HUDEP-2 (cell line): ENCODE measurements around the gene ACACB.

Experiments used
- DNase-seq, 76 experiments: peaks; one replicate each; lab custom pipeline; 2025; ENCODE audit not compliant: unreplicated experiment in 76 of 76; lab: John Stamatoyannopoulos, UW

Gene ACACB

DNA sequence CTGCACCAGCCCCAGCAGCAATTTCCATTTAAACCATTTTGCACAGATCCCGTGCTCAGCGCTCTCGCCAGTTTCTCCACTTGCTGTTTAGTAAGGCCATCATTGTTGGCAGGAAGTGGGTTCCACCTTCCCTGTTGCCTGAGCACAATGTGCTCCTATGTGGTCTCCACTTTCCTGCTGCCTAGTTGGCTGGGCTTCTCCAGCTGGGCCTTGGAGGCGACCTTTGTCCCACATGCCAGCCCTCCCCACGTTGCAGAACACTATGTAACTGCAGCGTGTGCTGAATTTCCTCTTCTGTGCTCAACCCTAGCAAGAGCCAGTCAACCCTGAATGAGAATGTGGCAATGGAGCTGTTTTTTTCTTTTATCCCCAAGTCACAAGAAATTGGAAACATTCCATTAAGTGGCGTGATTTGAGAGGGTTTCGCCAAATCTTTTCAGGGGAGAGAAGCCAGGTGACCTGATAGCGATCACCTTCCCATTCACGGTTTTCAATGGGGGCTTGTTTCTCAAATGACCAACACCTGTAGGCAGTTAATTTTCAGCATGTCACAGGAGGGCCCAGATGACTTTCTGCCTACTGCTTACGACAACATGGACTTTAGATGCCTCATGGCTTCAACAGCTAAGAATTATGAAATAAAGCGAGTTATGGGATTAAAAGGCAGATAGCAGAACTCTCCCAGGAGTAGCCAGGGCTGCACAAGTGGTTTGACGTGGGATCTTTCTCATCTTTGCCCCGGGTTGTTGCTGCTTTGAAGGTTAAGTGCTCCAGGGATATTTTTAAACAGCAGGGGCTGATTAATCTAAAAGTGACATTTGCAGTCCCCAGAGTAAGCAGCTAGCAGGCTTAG is at the start of gene ACACB:
Gene ACACB, plus strand, starts transcription at position 830 of the 853 bp plus-strand sequence. CDS start 22,819 bp downstream, outside the sequence.
- DNase-seq = no peak

DNA sequence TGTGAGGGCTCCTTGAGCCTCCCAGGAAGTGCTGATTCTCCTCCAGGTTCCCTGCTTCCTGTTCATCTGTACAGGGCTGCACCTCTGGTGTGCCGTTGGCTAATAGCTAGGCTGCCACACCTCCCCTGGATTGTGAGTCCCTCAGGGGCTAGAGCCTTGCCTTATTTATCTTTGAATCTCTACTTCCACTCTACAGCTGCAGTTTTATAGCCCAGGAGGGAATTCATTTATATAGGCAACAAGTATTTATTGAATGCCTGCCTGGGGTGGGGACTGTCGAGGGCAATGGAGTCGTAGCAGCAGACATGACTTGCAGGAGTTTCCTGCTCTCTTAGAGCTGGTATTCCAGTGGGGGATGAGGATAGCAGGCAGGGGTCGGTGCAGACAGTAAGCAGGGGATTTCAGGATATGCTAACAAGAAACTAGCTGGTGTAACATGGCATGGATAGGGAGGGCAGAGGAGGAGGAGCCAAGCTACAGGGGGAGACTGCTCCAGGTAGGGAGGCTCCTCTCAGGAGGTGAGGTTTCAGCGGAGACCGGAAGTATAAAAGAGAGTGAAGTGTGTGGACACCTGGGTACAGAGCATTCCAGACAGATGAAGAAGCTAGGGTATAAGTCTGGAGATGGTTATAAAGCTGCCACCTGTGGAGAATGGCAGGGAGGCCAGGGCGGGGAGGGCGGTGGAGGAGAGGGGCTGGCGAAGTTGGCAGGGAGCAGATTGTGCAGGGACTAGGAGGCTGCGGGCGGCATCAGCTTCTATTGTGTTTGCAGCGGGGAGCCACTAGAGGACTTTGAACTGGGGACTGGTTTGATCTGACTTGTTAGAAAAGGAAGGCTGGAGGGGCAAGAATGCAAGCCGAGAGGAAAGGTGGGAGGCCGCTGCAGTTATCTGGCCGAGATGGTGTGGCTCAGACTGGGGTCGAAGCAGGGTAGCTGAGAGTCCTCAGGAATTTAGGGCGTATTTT is 46.8 kb upstream of the ACACB start:
- no peak for DNase-seq

DNA sequence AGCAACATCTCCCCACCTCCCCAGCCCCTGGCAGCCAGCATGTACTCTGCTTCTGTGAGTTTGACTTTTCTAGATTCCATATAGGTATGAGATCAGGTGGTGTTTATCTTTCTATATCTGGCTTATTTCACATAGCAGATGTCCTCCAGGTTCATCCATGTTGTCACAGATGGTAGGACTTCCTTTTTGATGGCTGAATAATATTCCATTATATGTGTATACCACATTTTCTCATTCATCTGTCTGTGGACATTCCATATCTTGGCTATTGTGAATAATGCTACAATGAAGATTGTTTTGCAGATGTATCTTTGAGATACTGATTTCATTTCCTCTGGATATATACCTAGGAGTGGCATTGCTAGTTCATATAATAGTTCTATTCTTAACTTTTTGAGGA is 41.5 kb upstream of the ACACB start:
- DNase-seq = no peak

DNA sequence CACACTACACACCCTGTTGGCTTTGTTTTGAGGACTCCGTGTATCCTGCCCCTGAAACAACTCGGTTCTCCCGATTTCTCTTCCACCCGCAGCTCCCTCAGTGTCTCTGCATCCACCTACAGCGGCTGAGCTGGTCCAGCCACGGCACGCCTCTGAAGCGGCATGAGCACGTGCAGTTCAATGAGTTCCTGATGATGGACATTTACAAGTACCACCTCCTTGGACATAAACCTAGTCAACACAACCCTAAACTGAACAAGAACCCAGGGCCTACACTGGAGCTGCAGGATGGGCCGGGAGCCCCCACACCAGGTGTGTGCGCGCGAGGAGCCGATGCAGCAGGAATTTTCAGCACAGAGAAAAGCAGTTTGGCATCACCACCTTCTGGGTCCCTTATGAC is 33.6 kb upstream of the ACACB start:
- no peak for DNase-seq

DNA sequence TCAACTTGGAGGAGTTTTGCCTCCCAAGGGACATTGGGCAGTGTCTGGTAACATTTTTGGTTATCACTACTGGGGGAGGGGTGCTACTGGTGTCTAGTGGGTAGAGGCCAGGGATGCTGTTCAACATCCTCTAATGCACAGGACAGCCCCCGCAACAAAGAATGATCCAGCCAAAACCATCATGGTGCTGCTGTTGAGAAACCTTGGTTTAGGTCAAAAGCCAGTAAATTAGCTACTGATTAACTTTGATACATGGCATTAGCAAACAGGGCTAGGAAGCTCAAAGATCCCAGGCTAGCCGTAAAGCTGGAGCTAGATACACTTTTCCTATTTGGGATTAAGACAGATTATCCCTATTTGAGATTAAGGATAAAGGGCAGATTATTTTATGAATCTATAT is 32.0 kb upstream of the ACACB start:
- no peak for DNase-seq

DNA sequence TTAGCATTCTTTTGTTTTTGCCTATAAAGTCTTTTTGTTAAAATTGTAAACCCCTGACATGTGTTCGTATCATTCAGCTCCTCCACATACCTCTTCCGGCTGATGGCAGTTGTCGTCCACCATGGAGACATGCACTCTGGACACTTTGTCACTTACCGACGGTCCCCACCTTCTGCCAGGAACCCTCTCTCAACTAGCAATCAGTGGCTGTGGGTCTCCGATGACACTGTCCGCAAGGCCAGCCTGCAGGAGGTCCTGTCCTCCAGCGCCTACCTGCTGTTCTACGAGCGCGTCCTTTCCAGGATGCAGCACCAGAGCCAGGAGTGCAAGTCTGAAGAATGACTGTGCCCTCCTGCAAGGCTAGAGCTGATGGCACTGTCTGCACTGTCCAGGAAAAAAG is 30.8 kb upstream of the ACACB start:
- no peak for DNase-seq

DNA sequence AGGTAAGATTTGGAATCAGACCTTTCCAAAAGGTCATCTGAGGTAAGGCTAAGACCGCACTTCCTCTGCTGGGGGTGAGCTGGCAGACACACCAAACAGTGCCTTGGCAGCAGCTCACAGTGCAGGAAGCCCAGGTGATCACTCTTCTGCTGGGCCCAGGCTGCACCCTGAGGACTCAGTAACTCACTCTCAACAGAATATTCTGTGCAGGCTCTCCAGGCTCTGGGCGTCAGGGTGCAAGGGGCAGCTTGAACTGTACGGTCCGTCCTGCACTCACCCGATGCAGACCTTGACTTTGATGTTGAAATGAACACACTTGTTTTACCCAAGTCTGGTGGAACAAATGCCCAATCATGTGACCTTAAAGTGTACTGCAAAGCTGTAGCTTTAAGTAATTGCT is 29.1 kb upstream of the ACACB start:
- DNase-seq = no peak

DNA sequence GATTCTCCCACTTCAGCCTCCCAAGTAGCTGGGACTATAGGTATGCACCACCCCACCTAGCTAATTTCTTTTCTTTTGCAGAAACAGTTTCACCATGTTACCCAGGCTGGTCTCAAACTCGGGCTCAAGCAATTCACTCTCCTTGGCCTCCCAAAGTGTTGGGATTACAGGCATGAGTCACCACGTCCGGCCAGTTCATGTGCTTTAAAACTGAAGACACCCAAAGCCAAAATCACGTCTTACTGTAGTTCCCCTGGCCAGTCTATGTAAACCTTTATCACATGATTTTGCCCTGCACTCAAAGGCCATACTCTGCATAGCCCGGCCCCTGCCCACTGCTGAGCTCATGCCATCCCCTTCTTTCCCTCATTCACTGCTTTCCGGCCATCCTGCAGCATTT is 27.6 kb upstream of the ACACB start:
- no peak for DNase-seq

DNA sequence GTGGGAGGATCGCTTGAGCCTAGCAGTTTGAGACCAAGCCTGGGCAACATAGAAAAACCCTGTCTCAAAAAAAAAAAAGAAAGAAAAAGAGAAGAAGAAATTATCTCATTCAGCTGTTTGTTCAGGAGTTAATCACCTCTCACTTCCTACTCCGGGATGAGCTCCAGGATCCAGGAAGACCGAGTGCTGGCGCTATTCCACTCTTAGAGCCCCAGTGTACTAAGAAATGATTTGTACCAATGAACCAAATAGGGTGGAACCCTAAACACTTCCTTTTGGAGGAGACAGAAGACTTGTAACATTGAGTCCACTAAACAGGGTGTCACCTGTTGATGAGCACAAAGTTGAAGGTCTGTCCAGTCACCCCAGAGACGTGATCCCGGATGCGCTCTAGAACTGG is 26.7 kb upstream of the ACACB start:
- no peak for DNase-seq

DNA sequence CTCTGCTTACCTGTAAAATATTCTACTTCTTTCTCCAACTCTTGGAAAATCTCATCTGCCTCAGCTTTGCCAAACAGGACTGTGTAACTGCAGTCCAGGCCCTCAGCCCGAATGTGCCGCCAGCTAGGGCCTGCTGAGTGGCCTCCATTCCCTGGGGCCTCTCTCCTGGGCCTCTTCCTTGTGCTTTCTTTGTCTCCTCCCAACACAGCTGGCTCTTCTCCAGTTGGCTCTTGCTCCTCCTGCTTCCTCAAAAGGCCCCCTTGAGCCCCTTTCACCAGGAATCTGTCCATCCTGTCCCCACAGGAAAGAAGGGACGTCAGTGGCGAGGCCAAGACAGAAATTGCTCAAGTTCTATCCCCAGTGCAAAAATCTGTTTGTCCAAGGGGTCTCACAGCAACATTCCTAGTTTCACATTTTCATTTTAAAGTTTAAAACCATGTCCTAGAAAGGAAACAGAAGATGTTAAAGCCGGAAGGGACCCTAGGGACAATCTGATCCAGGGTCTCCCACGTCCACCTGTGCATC is 23.8 kb upstream of the ACACB start:
- peak in 24 of 76 experiments; percentile 2 to 28 (median 8) for DNase-seq

DNA sequence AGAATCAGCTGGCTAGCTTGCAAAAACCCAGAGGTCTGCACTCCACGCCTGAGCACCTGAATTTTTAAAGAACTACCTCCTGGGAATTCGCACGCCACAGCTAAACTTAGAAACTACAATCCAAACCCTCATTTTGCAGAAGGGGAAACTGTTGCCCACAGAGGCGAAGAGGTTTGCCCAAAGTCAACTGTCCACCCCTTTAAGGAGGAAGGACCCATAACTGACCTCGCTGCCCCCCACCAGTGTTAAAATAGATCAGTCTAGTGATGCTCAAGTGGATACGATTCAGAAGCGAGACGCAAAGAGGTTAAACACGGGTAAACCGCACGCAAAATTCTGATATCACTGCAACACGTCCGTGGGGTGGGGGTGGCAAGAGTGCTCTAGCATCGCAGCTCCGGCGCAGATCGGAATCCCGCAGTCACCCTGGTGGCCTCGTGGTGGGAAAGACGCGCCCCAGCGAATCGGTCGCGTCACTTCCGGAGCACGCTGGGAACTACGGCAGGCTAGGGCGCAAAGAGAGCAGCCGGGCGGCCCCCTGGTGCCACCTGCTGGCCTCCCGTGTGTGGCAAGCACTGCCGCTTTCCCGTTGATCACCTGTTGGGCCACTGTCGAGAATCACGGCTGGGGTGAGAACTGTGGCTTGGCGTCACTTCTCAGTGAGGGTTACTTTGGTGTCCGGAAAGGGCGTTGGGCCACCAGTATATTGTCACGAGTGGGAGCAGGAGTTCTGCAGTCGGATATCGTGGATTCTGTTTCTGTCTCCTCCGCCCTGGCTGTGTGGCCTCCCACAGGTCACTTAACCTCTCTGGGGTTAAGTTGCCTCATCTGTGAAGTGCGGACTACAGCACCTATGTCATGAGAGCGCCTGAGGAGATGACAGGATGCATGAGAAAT is 23.1 kb upstream of the ACACB start, which contains the start of gene ALKBH2:
Gene ALKBH2, minus strand, starts transcription at position 451 of the 897 bp plus-strand sequence. CDS start 686 bp downstream, outside the sequence.
- peak in 74 of 76 experiments; percentile 13 to 94 (median 85) for DNase-seq

DNA sequence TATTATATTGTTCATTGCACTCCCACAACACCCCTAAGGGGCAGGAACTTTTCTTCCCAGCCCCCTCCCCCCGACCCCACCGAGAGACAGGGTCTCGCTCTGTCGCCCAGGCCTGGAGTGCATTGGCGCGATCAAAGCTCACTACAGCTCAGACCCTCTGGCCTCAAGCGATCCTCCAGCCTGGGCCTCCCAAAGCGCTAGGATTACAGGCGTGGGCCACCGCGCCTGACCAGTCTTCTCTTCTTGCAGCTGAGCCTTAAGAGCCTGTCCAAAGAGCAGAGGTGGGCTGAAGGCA is 19.3 kb upstream of the ACACB start:
- no peak for DNase-seq

DNA sequence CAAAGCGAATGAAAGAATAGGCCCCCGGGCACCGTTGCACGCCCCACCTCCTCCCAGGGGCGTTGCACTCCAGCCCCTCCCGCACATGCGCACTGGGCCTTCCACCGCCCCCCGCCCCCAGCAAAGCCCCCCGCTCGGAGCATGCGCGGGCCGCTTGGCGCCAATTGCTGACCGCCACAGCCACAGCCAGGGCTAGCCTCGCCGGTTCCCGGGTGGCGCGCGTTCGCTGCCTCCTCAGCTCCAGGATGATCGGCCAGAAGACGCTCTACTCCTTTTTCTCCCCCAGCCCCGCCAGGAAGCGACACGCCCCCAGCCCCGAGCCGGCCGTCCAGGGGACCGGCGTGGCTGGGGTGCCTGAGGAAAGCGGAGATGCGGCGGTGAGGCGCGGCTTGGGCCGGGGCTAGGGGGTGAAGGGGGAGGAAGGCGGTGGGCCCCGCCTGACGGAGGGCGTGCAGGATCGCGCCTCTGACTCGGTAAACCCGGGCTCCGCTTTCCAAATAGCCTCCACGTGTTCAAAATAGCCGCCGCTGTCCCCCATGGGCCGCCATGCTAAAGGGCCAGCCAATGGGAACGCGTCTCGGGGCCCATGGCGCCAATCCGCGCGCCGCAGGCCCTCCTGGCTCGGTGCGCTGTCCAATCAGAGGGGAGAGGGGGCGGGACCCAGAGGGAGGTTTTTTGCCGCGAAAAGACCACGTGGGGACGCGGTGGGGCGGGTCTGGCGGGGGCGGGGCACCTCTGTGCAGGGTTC is 18.8 kb upstream of the ACACB start, which contains the start of gene UNG:
Gene UNG, plus strand, starts transcription at position 163 of the 748 bp plus-strand sequence. Its CDS starts 83 bp downstream, at position 246.
- peak in 74 of 76 experiments; percentile 62 to 96 (median 90) for DNase-seq

DNA sequence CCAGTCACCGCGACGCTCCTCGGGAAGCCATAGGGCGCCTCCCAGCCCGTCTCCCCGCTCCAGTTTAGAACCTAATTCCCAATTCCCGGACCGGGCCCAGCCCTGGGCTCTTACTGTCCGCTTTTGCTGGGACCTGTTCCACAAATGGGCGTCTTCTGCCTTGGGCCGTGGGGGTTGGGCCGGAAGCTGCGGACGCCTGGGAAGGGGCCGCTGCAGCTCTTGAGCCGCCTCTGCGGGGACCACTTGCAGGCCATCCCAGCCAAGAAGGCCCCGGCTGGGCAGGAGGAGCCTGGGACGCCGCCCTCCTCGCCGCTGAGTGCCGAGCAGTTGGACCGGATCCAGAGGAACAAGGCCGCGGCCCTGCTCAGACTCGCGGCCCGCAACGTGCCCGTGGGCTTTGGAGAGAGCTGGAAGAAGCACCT is 18.2 kb upstream of the ACACB start:
- peak in 46 of 76 experiments; percentile 4 to 69 (median 42) for DNase-seq

DNA sequence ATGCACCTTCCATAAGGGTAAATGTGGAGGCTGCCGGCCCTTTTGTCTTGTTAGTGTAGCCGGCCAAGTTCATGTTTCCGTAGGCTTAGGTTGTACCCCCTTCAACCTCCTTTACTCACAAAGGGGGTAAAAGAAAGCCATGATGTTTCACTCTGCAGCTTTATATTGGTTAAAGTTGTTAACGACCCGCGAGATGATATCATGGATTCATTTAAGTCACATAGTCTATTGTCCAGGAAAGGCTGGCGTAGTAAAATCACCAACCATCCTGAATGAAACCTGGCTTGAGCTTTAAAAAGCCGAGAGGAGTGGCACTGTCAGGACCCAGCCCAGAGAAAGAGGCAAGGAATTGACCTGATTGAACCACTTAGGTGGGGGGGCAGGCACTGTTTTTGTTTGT is 17.7 kb upstream of the ACACB start:
- DNase-seq = no peak

DNA sequence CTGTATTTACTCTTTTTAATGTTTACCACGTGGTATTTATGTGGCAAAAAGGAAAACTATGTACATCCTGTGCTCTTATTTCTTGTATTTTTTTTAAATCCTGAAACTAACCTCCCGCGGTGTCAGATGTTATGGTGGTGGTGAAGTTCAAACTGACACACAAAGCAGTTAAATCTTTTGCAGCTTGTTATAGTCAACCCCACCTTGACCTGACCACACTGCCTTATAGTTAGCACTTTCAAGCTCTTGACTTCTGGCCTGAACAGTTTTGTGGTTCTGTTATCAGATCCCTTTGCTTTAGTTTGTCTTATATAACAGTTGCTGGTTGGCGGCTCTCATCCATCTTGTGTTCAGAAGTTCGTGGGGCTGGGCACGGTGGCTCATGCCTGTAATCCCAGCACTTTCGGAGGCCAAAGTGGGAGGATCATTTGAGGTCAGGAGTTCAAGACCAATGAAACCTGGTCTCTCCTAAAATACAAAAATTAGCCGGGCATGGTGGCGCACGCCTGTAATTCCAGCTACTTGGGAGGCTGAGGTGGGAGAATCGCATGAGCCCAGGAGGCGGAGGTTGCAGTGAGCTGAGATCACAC is 16.9 kb upstream of the ACACB start:
- peak in 1 of 76 experiments; percentile 3 for DNase-seq

DNA sequence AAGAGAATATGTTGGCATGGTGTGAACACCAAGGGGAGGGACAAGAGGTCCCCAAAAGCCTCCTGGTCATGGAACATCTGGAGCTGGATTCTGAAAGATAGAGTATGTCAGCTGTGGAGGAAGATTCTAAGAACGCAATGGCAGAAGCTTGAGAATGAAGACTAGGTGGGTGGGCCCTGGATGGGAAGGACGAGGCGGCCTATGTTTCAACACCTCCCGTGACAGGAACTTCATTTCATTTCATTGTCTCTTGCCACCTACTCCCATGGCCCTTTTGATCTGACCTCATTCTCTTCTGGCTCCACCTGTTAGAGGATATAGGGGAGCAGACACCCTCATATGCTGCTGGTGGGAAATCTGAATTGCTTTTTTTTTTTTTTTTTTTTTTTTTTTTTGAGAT is 15.6 kb upstream of the ACACB start:
- no peak for DNase-seq

DNA sequence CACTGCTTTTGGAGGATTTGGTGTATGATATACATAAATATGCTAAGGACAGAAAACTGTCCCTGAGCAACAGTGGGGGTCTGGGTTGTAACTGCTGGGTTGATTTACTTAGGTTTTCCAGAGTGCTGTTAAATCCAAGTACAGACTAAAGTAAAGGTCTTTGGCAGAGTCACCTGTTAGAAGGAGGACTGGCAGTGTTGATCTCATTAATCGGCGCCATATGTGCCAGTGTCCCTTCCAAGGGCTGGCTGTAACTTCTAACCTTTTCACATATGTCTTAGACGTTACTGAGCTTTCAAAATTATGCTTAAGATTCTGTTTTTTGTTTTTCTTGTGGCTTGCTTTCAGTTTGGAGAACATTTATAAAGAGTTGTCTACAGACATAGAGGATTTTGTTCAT is 13.9 kb upstream of the ACACB start:
- DNase-seq = no peak

DNA sequence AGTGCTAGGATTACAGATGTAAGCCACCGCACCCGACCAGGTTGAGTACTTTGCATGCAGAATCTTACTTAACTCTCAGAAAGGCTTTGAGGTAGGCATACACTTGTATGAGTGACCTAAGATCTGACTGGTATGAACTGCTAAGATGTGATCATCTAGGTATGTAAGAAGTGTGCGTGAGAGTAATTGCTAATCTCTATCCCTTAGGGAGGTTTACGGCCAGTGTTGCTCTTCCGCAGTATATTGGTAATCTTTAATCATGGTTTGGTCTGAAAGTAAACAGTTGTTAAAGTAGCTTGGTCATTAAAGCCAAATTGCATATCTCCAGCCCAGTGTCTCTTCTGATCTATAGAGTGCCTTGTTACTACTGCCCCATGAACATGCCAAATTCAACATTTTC is 11.2 kb upstream of the ACACB start:
- DNase-seq = no peak
